Heart right ventricle (tissue), 16 donors: ENCODE results near the gene HFE. TPM values are rescaled to one million over a fixed set of nuclear protein-coding genes. Genes with fewer than 3 reads are reported as not detected.

Experiments
- ATAC-seq, 8 donors: fragments of 200-7000 bp; cut with Tn5 transposase; one replicate each; pipeline ENCODE4 v1.9.1; 2020; ENCODE audit warnings: mild to moderate bottlenecking in 8 of 8, moderate library complexity in 8 of 8, moderate number of reproducible peaks in 1 of 8
- DNase-seq, 2 donors: peaks; one replicate each; pipeline ENCODE4 v3.0.0-alpha.2; 2020
- H3K27ac ChIP-seq, 10 donors: fragments of 200-600 bp; sonication (generic) in 2 of 10; one replicate each; pipeline versions ENCODE4 v1.5.0 to v1.8.0; 2020 to 2022; ENCODE audit warnings: mild to moderate bottlenecking in 3 of 10
- H3K27me3 ChIP-seq, 7 donors: fragments of 200-600 bp; one replicate each; pipeline ENCODE4 v1.8.0; 2021 to 2022; ENCODE audit warnings: mild to moderate bottlenecking in 2 of 7
- H3K36me3 ChIP-seq, 9 donors: fragments of 200-600 bp; sonication (generic) in 1 of 9; one replicate each; pipeline versions ENCODE4 v1.5.0 to v1.8.0; 2020 to 2022; ENCODE audit warnings: mild to moderate bottlenecking in 2 of 9
- H3K4me1 ChIP-seq, 9 donors: fragments of 200-600 bp; sonication (generic) in 1 of 9; one replicate each; pipeline versions ENCODE4 v1.5.0 to v1.8.0; 2020 to 2022; ENCODE audit warnings: mild to moderate bottlenecking in 4 of 9
- H3K4me3 ChIP-seq, 10 donors: fragments of 200-600 bp; sonication (generic) in 2 of 10; one replicate each; pipeline versions ENCODE4 v1.5.0 to v1.8.0; 2020 to 2022; ENCODE audit warnings: mild to moderate bottlenecking in 7 of 10, moderate library complexity in 2 of 10
- H3K9me3 ChIP-seq, 11 donors: fragments of 200-600 bp in 10 of 11; sonication (generic) in 2 of 11; one replicate each; pipeline versions ENCODE4 v1.5.0 to v1.8.0; 2013 to 2022; ENCODE audit warnings: mild to moderate bottlenecking in 2 of 11, control low read depth in 1 of 11, moderate library complexity in 1 of 11
- WGBS, 2 donors: extraction: QIAGEN DNeasy Blood & Tissue Kit; methylation state at CpG; one replicate each; pipeline ENCODE4 v1.1.7; 2013; ENCODE audit warnings: inconsistent platforms in 1 of 2; 5-methylcytosine and 5-hydroxymethylcytosine counted together
- intact Hi-C, 10 donors: fragments of 100-400 bp; cut with DNase I; formaldehyde crosslinking; loops; one replicate each; pipeline versions ENCODE4 v1.11.1 to v1.14.2; 2022
- polyA plus RNA-seq, 2 donors: library from polyadenylated mRNA; stranded (reverse); fragments of 200-250 nt; gene quantifications; one replicate each; pipeline ENCODE4 v1.2.3, GENCODE V29; 2013
- total RNA-seq, 10 donors: library from RNA; stranded (reverse); fragmentation: NEBNext Ultra II Directional in 3 of 10; extraction: Animal tissue kit (Norgen Biotek cat#: 25700) in 3 of 10; gene quantifications; one replicate each; pipeline versions ENCODE4 v1.2.1 to v1.2.4, GENCODE V29; 2021 to 2023
- TF ChIP-seq, protein P1 (sequence below), 9 donors: fragments of 200-600 bp; sonication (generic) in 2 of 9; IDR thresholded peaks; one replicate each; pipeline versions ENCODE4 v1.5.0 to v1.8.0; 2021 to 2022; ENCODE audit warnings: antibody characterized with exemption in 9 of 9, mild to moderate bottlenecking in 5 of 9, moderate library complexity in 1 of 9
- donor health status: Arrhythmogenic right ventricular cardiomyopathy.
- donor health status: ischemic (EF 13 %, LVEDD 7.1; RV severe dilation, severe dysfunction).
- donor health status: healthy with polysubstance abuse.
- donor health status: DM: no; HTN: yes; CAD: no.
- donor health status: DM: no; HTN: no; CAD: no.
- donor health status: ischemic (EF 25% LVEDD 6.9; RV normal size, moderate dysfunction).
- donor health status: ischemic (EF 25% LVEDD 5.7; RV mildly dilated, moderate dysfunction).
- donor health status: healthy.
- donor health status: DM: yes; HTN: yes; CAD: no.
- donor health status: Ischemic cardiomyopathy.
- donor health status: ischemic (EF 35%, LVEDD 5.7; RV mildly dilated, moderate dysfunction).
- donor health status: nonischemic (EF 11% LVEDD 7.7; RV severe dilation, severe dysfunction).
- donor health status: DM: yes; HTN: yes; CAD: no.
- donor health status: PGD.
- donor health status: ischemic (EF 29% LVEDD 5.4; RV normal size, mild dysfunction).
- donor health status: nonischemic (EF 23%, LVEDD 6.1; RV moderate dilation, normal function).

The HFE gene
- total and polyA plus RNA-seq, 12 donors: 1.4 to 7.7 (median 3.9) TPM

DNA sequence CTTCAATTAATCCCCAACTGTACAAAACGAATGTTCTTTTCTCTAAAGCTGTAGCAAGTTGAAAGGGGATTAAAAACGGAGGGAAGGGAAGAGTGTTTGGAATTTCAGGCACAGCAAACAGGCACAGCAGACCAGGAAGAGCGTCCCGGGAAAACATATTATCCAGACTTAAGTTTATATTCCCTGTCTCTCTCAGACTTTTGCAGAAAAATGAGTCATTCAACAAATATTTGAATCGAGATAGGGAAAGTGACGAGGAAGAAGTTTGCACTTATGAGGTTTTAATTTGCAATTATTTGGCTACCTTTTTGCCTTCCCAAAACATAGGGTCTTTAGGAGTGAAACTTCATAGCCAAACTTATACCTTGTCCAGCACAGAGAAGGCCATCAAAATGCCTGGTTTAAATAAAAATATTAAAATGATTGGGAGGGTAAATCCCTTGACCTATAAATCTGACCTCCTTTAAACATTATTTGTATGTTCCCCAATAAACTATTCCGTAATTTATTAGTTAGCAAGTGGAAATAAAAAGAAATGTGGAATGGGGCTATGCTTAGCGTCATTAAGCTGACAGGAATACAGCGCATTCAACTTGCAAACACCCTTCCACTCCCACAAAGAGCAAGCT, 16.0 kb downstream of the HFE start:
- ATAC-seq (peak; percentile 95 to 99 (median 98)), DNase-seq (no peak)
- H3K27me3 ChIP-seq: no peaks in the 10 kb centered on the region
- 16 to 17% methylated on average over 9 of the region's 9 CpGs for WGBS, 2 donors
- peaks cover 0 to 20% (median 10%) of the 10 kb centered on the region in 9 donors for H3K4me1 ChIP-seq
- intact Hi-C loops: loop anchor here in 2 of 10 donors (1.0 to 10.0 kb wide), 3 partner anchors 19 to 52 kb away; a partner anchor contains a TSS
- H3K27ac ChIP-seq: peak overlapping the region in 9 of 10 donors; percentile 31 to 91 (median 81)
- H3K9me3 ChIP-seq: no peaks in the 10 kb centered on the region
- H3K4me3 ChIP-seq: peak overlapping the region in 9 of 10 donors; percentile 38 to 75 (median 62)
- TF ChIP-seq, protein P1, sequence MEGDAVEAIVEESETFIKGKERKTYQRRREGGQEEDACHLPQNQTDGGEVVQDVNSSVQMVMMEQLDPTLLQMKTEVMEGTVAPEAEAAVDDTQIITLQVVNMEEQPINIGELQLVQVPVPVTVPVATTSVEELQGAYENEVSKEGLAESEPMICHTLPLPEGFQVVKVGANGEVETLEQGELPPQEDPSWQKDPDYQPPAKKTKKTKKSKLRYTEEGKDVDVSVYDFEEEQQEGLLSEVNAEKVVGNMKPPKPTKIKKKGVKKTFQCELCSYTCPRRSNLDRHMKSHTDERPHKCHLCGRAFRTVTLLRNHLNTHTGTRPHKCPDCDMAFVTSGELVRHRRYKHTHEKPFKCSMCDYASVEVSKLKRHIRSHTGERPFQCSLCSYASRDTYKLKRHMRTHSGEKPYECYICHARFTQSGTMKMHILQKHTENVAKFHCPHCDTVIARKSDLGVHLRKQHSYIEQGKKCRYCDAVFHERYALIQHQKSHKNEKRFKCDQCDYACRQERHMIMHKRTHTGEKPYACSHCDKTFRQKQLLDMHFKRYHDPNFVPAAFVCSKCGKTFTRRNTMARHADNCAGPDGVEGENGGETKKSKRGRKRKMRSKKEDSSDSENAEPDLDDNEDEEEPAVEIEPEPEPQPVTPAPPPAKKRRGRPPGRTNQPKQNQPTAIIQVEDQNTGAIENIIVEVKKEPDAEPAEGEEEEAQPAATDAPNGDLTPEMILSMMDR (IDR thresholded peaks at IDR 0.05): no peak
- no peaks in the 10 kb centered on the region for H3K36me3 ChIP-seq

DNA sequence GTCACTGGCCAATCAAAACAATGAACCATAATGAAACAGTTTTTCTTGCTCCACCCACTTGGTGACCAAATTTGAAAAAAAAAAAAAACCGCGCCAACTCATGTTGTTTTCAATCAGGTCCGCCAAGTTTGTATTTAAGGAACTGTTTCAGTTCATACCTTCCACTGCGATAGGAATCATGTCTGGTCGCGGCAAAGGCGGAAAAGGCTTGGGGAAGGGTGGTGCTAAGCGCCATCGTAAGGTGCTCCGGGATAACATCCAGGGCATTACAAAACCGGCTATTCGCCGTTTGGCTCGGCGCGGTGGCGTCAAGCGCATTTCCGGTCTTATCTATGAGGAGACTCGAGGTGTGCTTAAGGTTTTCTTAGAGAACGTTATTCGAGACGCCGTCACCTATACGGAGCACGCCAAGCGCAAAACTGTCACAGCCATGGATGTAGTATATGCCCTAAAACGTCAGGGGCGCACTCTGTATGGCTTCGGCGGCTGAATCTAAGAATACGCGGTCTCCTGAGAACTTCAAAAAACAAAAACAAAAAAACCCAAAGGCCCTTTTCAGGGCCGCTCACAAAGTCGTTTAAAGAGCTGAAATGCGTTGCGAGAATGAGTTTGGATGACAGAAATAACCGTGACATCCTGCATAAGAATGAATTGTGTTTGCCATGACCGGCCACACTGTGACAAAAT, 16.7 kb downstream of the HFE start:
- H3K4me3 ChIP-seq: peak overlapping the region; percentile 22 to 75 (median 60)
- intact Hi-C loops: loop anchor here in 2 of 10 donors (1.0 to 10.0 kb wide), 4 partner anchors 18 to 51 kb away; a partner anchor contains a TSS
- ATAC-seq: peak; percentile 89 to 96 (median 95)
- no peaks in the 10 kb centered on the region for H3K36me3 ChIP-seq
- H3K27ac ChIP-seq: peak overlapping the region; percentile 37 to 91 (median 80)
- no peaks in the 10 kb centered on the region for H3K27me3 ChIP-seq
- H3K9me3 ChIP-seq: no peaks in the 10 kb centered on the region
- TF ChIP-seq, protein P1 (IDR thresholded peaks at IDR 0.05): peak in 8 of 9 donors; percentile 13 to 57 (median 40)
- peak; percentile 83 to 90 for DNase-seq
- WGBS, 2 donors: 0 to 1% methylated on average over 39 of the region's 39 CpGs
- peaks cover 0 to 20% (median 10%) of the 10 kb centered on the region in 9 donors for H3K4me1 ChIP-seq

DNA sequence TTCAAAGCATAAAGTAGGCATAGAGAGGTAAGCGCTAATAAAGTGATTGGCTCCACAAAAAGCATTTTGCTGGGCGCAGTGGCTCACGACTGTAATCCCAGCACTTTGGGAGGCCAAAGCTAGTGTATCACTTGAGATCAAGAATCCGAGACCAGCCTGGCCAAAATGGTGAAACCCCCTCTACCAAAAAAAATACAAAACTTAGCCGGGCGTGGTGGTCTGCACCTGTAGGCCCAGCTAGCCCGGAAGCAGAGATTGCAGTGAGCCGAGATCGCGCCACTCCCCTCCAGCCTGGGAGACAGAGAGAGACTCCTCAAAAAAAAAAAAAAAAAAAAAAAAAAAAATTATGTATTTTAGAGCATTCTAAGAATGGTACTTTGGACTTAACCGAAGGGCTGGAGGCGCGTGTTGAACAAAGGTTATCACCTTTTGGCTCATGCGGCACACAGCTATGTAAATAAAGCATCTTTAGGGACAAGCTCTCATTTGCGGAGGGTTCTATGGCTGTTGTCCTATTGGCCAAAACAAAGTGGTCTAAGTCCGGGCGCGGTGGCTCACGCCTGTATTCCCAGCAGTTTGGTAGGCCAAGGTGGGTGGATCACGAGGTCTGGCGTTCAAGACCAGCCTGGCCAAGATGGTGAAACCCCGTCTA, 17.4 kb downstream of the HFE start:
- Histone ChIP-seq H3K9me3 (no peaks in the 10 kb centered on the region), H3K27ac (peak overlapping the region in 9 of 10 donors; percentile 65 to 91 (median 81)), H3K4me3 (peak overlapping the region; percentile 22 to 75 (median 60)), H3K36me3 (no peaks in the 10 kb centered on the region), H3K27me3 (no peaks in the 10 kb centered on the region), H3K4me1 (peaks cover 0 to 20% (median 10%) of the 10 kb centered on the region in 9 donors)
- DNase-seq (no peak), ATAC-seq (peak in 2 of 8 donors; percentile 2 to 13)
- intact Hi-C loops: loop anchor here in 2 of 10 donors (2.0 to 10.0 kb wide), 2 partner anchors 18 to 50 kb away; a partner anchor contains a TSS
- TF ChIP-seq, protein P1 (IDR thresholded peaks at IDR 0.05): no peak
- WGBS, 2 donors: 47 to 56% methylated on average over 22 of the region's 22 CpGs

DNA sequence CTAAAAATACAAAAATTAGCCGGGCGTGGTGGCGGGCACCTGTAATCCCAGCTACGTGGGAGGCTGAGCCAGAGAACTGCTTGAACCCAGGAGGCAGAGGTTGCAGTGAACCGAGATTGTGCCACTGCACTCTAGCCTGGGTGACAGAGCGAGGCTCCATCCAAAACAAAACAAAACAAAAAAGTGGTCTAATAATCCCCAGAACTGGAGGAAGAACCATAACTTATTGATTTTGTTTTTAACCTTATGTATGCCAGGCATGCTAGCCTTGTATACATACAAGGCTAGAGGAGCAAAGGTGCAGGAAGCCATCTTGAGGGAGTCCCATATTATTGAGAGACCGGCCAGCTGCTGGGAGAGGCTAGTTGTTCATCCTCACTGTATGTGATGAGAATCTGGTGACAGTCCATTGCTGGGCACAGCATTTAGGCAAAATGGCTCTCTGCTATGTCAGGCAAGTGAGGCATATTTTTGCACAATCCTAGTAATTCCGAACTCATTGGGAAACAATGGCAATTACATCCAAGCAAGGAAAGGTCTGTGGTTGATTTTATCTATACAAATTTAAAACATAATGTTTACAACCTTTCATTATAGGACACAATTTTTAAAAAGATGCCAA, 18.0 kb downstream of the HFE start:
- 87 to 98% methylated on average over 8 of the region's 8 CpGs for WGBS, 2 donors

More for the DNA sequence above, 18.0 kb downstream of the HFE start:
- H3K36me3 ChIP-seq: no peaks in the 10 kb centered on the region
- no peak for ATAC-seq
- peaks cover 0 to 20% (median 10%) of the 10 kb centered on the region in 9 donors for H3K4me1 ChIP-seq
- no peak for DNase-seq
- H3K4me3 ChIP-seq: no peak overlapping the region
- H3K27me3 ChIP-seq: no peaks in the 10 kb centered on the region
- no peak overlapping the region for H3K27ac ChIP-seq
- TF ChIP-seq, protein P1 (IDR thresholded peaks at IDR 0.05): no peak
- intact Hi-C loops: loop anchor here in 2 of 10 donors (2.0 to 10.0 kb wide), 2 partner anchors 18 to 50 kb away; a partner anchor contains a TSS
- no peaks in the 10 kb centered on the region for H3K9me3 ChIP-seq
